Stimulated activated CD4-positive, alpha-beta T cell treated with anti-CD3 and anti-CD28 coated beads, Interleukin-15, amount 100 ng/mL, for 24 hours (primary cell): ENCODE measurements around the gene NINJ2.
"Not testable (repeated sequence)": the region's sequence is repeated elsewhere in the genome, so short reads cannot be mapped to it uniquely, and the experiment has no call there.

Experiments
- DNase-seq: peaks from one replicate; pipeline ENCODE4 v3.0.0-alpha.2; 2020

Gene NINJ2

DNA sequence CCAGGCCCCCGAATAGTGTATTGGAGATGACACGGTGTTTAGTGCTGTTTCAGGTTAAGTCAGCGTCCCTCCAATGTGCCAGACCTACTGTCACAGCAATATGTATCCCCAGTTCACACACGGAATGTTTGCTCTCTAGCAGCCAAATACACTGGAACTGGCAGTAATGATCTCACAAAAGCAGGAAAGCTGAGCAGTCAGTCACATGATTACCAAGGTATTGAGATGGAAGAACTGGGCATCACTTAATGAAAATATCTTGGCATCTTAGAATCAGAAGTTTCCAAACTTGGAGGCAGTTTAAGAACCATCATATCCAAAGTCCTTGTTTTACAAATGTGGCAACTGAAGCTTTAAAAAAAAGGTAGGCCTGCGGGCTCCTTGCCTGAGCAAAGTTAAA, 23.3 kb downstream of the NINJ2 start:
- no peak for DNase-seq

DNA sequence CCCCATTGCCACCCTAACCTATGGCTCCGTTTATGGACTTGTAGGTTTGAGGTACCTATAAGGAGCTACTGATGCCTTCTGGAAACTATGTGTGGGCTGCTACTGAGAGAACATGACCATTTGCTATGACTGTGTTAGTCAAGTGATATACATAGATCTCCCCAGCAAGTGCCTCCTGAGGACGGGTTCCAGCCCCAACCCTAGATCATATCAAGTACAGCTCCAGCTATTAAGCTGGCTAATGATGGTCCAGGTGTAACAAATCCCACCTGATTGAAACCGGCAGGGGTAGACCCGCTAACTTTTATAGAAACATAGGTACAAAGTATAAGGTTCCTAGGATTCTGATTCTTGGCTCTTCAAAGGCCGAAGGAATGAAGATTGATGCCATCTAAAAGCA, 23.7 kb downstream of the NINJ2 start:
- DNase-seq, result peak; percentile 42

DNA sequence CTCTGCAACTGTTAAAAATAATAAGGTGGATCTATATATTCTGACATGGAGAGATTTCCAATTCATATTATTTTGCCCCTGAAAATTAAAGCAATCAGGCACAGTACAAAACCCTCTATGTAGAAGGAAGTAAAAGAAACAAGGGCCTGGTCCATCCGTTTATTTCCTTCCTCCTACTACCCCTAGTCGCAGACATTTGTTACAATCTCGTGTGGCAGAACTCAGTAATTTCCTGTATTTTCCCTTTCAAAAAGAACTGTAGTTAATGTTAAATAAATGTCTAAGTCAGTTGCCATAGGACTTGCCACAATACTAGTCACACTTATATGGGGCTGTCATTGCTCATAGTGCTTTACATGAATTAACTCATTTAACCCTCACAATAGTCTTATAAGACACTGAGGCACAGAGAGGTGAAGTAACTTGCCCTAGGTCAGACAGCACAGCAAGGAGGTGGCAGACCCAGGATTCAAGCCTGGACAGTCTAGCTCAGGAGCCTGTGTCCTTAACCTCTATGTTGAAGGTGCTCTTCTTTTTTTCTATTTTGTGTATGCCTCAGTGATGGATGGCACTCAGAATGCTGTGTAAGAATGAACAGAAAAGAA, 24.2 kb downstream of the NINJ2 start:
- no peak for DNase-seq

DNA sequence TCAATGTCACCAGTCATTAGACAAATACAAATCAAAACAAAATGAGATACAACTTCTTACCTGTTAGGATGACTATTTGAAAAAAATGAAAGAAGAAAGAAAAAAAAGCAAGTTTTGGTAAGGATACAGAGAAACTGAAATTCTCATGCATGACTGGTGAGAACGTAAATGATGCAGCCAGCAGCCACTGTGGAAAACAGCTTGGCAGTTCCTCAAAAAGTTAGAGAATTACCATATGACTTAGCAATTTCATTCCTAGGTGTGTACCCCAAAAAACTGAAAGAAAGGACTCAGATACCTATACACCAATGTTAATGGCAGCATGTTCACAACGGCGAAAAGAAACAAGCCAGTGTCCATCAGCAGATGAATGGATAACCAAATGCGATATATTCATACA, 26.6 kb downstream of the NINJ2 start:
- DNase-seq, result no peak

DNA sequence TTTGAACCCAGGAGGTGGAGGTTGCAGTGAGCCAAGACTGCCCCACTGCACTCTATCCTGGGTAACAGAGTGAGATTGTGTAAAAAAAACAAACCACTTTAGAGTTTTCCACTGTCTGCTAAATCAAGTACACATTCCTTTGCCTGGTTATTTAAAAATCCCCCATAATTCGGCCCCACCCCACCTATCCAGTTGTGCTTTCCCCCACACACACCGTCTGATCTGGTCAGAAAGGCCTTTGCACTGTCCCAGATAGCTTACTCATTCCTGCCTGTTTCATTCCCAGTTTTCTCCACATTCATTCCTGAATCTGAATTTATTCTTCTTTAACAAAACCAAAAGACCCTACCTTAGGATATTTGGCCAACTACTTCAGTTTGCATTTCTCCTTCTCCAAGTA, 29.5 kb downstream of the NINJ2 start:
- no peak for DNase-seq

DNA sequence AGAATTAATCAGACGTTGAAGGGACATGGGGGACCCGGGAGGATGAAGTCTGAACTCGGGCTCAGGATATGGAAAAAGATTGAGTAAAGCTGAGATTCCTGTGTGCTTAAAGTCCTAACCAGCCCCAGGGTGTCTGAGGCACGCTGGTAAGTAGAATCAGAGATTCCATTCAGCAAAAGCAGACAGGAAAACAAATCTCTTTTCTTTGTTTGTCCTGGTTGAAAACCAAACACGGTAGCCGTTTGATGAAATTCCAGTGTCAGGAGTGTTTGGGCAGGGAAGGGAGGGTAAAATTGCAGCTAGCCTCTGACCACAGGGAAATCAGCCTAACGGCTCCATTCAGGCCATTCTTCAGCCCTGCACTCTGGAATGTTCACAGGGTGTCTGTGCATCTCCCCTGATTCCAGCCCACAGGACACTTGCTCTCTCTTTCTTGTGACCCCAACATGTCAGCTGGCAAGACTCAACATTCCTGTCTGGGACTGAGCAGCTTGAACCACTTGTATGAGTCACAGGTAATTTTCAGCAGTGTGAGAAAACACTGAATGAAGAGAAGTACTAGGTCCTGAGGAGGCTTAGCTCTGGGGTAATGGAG, 31.0 kb downstream of the NINJ2 start:
- DNase-seq, result no peak

DNA sequence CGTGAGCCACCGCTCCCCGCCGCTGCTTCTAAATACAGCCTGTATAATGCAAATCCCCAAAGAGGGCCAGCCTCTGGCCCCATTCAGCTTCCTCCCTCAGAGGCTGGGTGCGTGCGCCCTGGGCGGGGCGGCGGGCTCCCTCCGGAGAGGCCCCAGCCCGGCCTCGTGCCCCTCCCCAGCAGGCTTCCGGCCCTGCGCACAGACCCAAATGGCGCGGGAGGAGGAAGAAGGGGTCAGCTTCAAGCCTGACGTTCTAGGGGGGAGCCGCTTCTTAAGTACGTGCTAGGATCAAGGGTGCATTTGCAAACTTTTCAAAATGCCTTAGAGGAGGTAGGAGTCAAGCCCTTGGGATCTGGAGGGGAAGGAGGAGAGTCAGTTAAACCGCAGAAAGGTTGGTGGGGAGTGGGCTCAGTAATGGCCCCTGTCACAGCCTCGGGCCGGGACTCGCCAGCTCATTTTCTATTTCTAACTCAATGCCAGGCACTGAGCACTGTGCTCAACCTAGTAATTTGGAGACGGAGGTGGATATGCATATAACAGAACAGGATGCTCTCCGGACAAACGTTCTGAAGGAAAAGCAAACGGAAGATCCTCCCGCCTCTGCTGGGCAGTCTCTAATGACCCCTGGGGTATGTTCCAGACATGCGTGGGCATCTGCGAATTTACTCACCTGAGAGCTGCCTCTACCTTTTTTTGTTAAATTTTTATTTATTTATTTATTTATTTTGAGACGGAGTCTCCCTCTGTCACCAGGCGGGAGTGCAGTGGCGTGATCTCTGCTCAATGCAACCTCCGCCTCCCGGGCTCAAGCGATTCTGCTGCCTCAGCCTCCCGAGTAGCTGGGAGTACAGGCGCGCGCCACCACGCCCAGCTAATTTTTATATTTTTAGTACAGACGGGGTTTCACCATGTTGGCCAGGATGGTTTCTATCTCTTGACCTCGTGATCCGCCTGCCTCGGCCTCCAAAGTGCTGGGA, 32.3 kb downstream of the NINJ2 start:
- DNase-seq, result peak; percentile 81

DNA sequence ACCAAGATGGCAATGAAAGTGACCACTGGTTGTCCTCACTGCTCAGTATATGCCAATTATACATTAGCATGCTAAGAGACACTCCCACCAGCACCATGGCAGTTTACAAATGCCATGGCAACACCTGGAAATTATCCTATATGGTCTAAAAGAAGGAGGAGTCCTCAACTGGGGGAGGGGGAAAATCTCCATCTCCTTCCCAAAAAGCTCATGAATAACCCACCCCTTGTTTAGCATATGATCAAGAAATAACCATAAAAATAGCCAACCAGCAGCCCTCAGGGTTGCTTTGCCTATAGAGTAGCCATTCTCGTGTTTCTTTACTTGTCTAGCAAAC, 34.5 kb downstream of the NINJ2 start:
- DNase-seq, result not testable (repeated sequence)

DNA sequence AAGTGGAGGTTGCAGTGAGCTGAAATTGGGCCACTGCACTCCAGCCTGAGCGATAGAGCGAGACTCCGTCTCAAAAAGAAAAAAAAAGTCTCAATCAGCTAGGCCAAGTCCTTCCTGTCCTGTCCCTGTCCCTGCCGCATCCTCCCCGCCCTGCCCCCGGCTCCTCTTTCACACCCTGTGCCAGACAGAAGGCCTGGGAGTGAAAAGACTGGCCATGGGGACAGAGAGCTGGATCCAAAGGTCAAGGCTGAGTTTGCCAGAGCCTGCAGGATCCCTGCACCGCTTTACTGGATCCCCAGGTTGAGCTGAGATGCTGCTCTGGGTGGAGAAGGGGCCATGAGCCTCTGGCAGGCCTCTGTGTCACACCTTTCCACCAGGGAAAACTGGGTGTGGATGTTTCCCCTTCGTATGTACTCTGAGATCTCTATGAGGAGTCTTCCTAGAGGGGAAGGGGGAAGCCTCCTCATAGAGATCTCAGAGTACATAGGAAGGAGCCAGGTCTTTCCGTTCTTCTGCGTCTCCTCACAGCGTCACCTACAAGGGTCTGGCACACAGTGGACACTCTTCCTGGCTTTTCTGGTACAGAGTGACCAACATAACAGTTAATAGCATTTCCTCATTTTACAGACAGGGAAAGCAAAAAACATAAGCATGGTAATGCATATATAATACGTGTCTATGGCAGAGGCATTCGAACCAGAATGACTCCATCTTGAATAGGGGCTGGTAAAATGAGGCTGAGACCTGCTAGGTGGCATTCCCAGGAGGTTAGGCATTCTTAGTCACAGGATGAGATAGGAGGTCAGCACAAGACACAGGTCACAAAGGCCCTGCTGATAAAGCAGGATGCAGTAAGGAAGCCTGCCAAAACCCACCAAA, 35.1 kb downstream of the NINJ2 start:
- no peak for DNase-seq

DNA sequence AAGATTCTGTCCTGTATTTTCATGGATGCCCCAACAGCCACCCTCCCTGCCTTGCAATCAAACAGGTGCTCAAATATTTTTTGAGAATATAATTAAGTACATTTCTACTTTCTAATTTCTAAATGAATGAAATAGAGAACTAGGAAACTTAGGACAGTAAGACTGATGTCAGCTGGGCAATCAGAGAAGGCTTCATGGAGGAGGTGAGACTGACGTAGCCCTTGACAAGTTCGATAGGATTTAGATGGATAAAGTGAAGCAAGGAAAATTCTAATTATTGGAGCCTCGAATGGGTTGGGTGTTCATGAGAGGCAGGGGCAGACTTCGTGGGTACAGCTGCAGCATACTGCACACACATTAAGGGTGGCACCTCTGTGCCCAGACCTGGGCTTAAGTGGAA, 36.0 kb downstream of the NINJ2 start:
- no peak for DNase-seq

DNA sequence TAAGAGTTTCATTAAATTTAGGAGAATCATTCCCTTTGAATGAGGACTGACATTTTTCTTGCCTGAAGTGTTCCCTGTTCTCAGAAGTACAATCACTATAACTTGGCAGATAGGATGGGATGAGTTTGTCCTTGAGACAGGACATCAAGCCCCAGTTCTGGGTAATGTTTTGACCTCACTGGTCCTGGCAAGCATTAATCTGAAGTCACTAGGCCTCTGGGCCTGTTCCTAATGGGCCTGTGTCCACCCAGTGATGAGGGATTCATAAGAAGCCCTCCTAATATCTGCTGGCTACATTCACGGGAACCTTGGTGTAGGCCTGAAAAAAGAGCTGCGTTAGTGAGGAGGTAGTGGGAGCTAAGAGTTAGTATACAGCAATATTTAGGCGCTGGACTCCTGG, 37.2 kb downstream of the NINJ2 start:
- DNase-seq, result no peak

DNA sequence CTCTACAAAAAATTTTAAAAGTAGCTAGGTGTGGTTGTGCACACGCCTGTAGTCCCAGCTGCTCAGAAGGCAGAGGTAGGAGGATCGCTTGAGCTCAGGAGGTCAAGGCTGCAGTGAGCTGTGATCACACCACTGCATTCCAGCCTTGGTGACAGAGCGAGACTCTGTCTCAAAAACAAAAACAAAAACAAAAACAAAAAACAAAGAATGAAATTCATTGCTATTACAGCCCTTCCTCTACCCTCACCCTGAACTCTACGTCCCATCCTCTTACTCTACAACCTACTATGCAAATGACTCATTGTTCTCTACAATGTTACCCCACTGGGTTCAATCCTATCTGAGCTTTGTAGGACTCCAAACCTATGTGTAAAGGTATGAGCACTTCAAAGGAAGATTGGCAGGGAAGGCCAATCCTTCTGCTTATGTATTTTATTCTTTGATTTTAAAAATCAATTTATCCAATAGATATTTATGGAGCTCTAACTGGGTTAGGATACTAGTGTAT, 39.3 kb downstream of the NINJ2 start:
- DNase-seq, result no peak

DNA sequence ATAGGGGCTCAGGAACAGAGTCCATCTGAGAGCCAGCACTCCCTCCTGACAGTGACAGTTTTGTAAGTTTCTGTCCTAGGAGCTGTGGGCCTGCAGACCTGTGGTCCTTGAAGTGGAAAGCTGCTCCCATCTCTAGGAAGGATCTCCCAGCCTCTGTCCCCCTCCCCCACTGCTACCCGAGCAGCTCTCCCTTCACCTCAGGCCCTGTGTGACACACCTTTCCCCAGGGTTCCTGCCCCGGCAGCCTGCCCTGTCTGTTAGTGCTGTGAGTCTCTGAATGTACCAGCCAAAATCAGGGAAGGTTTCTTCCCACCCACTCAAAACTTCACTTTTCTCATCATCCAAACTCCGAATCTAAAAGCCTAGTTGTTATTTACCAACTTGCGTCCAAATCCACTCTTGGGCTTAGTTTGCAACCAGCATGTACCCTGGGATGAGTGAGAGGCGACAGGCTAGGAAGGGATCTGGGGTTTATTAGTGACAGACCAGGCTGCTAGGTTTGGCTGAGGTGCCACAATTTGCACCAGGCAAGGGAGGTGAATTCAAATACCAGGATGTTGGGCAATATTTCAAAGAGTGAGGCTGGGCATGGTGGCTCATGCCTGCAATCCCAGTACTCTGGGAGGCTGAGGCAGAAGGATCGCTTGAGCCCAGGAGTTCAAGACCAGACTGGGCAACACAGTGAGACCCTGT, 39.9 kb downstream of the NINJ2 start:
- no peak for DNase-seq

DNA sequence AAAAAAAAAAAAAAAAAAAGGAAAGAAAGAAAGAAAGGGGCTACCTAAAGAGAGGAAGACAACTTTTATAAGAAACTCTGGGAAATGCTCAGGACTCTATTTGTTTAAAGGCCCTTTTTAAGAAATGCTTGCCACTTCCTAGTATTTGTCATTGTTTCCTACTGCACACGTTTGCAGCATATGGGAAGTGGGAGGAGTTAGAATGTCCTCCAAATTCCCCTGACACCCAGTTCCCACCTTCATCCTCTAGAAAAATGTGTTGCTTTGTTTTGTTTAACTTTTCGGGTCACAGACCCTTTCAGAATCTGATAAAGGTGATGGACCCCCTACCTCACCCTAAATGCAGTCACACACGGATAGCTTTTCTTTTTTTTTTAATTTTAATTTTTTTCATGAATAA, 40.8 kb downstream of the NINJ2 start:
- DNase-seq, result no peak

DNA sequence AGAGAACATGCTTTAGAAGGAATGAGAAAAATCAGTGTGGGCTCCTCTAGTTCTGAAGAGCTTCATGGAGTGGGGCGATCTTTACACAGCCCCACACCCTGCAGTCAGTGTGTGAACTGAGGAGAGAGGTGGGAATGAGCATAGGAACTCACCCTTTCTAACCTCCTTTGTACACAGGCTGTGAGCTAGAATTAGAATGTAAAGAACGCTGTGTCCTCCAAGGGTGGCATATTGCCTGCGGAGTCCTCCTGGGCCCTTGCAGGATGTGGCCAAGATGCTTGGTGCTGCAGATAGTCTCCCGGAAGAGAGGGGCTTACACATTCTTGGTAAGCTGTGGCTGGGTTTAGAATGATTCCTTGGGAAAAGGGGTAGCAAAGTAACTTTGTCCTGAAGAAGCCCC, 43.9 kb downstream of the NINJ2 start:
- no peak for DNase-seq

DNA sequence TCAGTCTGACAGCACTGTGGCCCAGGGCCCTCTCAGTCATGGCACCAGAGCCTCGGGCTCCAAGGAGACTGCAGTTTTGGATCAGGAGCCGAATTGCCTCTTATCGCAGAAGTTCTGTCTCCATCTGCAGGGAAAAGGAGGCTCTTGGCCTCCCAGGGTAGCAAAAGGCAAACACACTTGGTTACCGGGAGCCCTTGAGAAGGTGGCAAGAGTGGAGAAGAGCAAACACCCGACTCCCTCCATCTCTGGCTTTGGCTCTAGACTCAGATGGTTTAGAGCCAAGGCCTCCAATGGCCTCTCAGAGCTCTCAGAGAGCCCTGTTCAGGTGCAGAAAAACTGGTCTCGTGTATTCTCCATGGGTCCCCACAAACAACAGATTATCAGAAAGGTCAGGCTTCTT, 44.6 kb downstream of the NINJ2 start:
- no peak for DNase-seq

DNA sequence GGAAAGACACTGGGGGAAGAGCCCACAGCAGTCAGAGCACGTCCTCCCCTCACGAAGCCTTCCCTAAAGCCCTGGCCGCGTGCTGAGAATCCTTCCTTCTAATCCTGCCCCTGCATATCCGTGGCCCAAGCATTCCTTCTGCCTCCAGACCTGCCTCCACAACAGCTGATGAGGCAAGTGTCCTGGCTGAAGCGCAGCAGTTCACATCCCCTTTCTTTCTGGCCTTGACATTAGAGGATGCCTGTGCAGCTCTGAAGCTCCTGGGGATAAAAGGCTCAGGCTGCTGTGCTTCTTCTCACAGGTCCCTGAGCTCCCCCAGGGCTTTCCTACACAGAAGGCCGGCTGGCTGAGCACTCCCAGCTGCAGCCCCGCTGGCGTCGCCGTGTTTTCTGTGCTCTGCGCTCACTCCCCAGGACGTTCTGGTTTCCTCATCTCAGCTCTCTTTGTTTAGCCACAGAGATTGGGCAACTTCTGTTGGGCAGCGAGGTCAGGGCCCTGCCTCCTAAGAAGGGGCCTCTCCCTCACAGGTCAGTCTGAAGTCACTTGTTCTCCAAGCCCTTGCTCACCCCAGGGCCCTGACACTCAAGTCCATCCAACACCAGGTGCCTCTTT, 45.8 kb downstream of the NINJ2 start:
- DNase-seq, result no peak

DNA sequence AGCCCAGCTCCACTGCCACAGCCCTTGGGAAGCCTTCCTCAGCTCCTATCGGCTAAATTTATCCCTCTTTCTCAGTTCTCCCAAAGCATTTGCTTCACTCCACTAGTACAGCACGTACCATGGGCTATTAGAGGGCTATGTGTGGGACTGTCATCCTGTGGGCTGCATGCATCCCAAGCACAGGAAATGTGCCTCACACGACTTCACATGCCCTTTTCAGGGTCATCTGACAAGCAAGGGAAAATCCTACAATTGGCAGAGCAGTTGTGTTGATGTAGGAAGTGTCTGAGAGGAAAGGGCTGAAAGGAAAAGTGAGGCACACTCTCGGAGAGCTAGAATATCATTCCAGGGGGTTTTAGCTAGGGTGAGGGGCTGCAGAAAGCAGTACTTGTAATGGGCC, 47.6 kb downstream of the NINJ2 start:
- no peak for DNase-seq

DNA sequence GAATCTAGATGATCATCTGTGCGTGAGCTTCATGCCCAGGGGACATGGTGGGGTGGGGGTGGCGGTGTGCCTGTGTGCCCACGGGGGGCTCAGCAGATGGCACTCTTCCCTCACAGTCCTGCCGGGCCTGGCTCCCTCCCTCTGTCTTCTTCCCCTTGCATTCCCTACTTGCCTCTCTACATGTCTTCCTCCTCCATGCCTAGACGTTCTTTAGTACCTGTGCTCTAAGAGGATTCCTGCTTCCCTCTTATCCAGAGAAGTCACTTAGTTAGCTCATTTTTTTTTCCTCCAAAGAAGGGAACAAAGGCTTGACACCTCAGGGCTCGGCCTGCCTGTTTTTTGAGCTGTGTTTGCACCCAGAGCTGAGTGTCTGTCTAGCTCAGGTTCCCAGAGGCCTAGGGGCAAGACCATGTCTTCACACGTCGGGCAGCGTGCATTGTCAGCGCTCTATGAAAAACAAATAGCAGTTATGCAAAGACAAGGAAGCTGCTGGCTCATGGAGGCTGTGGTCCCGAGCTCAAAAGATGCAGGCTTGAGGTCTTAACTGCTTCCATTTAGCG, 48.8 kb downstream of the NINJ2 start:
- DNase-seq, result peak; percentile 46

DNA sequence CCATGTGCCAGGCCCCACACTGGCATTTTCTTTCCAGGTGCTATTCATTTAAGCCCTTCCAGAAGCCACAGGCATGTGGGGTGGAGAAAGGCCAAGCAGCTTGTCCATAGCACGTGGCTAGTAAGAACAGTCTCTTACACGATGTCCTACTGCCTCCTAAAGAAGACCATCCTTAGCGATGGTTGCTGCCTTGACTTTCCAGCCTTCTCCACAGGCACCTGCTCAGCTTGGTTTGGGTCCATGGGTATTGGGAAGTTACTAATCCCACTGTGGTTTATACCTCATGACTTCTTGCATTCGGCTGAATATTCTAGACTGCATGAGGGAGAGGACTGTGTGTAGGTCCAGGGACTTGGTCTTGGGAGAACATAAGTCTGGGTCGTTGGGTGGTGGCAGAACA, 49.2 kb downstream of the NINJ2 start:
- DNase-seq, result no peak

DNA sequence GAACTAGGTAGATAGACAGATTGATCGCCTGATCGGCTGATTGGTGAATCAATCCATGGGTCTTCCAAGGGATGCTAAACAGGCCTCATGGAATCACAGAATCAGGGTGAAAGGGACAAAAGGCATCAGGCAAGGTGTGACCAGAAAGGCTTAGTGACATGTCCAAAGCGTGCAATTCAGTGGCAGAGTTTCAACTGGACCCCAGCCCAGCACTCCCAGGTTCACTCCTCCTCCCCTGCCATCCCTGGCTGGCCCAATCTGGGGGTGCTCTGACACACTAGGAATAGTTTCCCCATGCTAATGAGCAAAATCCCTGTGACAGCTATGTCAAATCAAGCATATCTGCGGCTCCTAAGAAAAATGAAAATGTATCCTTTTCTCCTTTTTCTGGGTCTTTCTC, 50.4 kb downstream of the NINJ2 start:
- DNase-seq, result no peak

DNA sequence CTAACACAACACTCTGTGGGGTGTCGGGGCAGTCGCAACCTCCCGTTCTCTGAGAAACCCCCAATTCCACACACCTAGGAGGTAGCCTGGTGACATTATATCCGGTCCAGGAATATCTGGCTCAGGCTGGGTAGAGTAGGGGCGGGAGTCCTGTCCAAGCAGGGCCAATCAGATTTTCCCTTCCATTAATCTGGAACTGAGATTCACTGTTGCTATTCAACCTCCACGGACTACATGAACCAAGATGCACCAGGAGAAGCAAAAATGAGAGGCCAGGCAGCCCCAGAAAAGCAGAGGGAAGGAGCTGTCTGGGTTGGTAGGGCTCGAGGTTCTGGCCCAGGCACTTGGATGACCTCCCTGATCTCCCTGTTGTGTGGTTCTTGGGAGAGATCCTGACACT, 51.0 kb downstream of the NINJ2 start:
- no peak for DNase-seq
